ENCODE measurements around the gene LMO4.

The LMO4 gene

DNA sequence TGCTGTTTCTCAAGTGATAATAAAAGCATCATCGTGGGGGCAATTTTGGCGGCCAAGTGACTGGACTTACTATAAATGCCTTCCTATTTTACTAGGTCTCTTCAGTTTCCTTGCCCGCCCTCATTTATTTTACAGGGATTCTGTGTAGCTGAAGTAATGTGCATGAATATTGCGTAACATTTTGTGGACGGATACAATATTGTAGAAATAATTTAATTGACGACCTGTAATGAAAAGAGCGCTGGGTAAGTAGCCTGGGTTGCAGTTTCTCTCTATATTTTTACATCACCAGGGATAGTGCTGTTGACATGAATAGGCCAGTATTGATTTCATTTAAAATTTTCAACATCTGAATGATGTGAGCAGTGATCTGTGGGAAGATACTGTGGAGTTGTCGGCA is 28.1 kb upstream of the LMO4 start:
- Histone ChIP-seq H3K27me3 (ENCODE audit: control insufficient read depth in 1 of 2, insufficient read depth in 2 of 2, low read length in 2 of 2) (no peaks in the 10 kb centered on the region), H3K4me1 (ENCODE audit: control insufficient read depth, insufficient read depth, low read length) (no peaks in the 10 kb centered on the region), H3K27ac (ENCODE audit: low read length) (no peak overlapping the region), H3K9ac (ENCODE audit: low read length in 2 of 2) (no peak overlapping the region), H3K9me3 (ENCODE audit: control insufficient read depth in 2 of 2, low read length in 2 of 2) (no peaks in the 10 kb centered on the region), H3K36me3 (ENCODE audit: control insufficient read depth in 2 of 2, insufficient read depth in 2 of 2, low read length in 2 of 2) (no peaks in the 10 kb centered on the region), H3K4me3 (ENCODE audit: low read length in 2 of 2) (no peak overlapping the region)

GRCh38 chr1:87305151-87305550 is 23.5 kb upstream of the LMO4 start:
- no peak overlapping the region for H3K27ac ChIP-seq (ENCODE audit: low read length)
- H3K36me3 ChIP-seq (ENCODE audit: control insufficient read depth in 2 of 2, insufficient read depth in 2 of 2, low read length in 2 of 2): no peaks in the 10 kb centered on the region
- no peaks in the 10 kb centered on the region for H3K9me3 ChIP-seq (ENCODE audit: control insufficient read depth in 2 of 2, low read length in 2 of 2)
- H3K27me3 ChIP-seq (ENCODE audit: control insufficient read depth in 1 of 2, insufficient read depth in 2 of 2, low read length in 2 of 2): no peaks in the 10 kb centered on the region
- no peak overlapping the region for H3K4me3 ChIP-seq (ENCODE audit: low read length in 2 of 2)
- no peak overlapping the region for H3K9ac ChIP-seq (ENCODE audit: low read length in 2 of 2)
- H3K4me1 ChIP-seq (ENCODE audit: control insufficient read depth, insufficient read depth, low read length): no peaks in the 10 kb centered on the region

- no peaks in the 10 kb centered on the region for H3K4me1 ChIP-seq (ENCODE audit: control insufficient read depth, insufficient read depth, low read length)
- H3K27me3 ChIP-seq (ENCODE audit: control insufficient read depth in 1 of 2, insufficient read depth in 2 of 2, low read length in 2 of 2): no peaks in the 10 kb centered on the region
- H3K9me3 ChIP-seq (ENCODE audit: control insufficient read depth in 2 of 2, low read length in 2 of 2): no peaks in the 10 kb centered on the region
- H3K9ac ChIP-seq (ENCODE audit: low read length in 2 of 2): no peak overlapping the region
- H3K4me3 ChIP-seq (ENCODE audit: low read length in 2 of 2): no peak overlapping the region
- H3K27ac ChIP-seq (ENCODE audit: low read length): no peak overlapping the region
- H3K36me3 ChIP-seq (ENCODE audit: control insufficient read depth in 2 of 2, insufficient read depth in 2 of 2, low read length in 2 of 2): no peaks in the 10 kb centered on the region
These were observed 22.9 kb upstream of the LMO4 start for GRCh38 chr1:87305762-87306161.

- H3K4me3 ChIP-seq (ENCODE audit: low read length in 2 of 2): no peak overlapping the region
- H3K4me1 ChIP-seq (ENCODE audit: control insufficient read depth, insufficient read depth, low read length): no peaks in the 10 kb centered on the region
- no peaks in the 10 kb centered on the region for H3K36me3 ChIP-seq (ENCODE audit: control insufficient read depth in 2 of 2, insufficient read depth in 2 of 2, low read length in 2 of 2)
- H3K27me3 ChIP-seq (ENCODE audit: control insufficient read depth in 1 of 2, insufficient read depth in 2 of 2, low read length in 2 of 2): no peaks in the 10 kb centered on the region
- H3K9me3 ChIP-seq (ENCODE audit: control insufficient read depth in 2 of 2, low read length in 2 of 2): no peaks in the 10 kb centered on the region
- no peak overlapping the region for H3K27ac ChIP-seq (ENCODE audit: low read length)
- no peak overlapping the region for H3K9ac ChIP-seq (ENCODE audit: low read length in 2 of 2)
These were observed 21.4 kb upstream of the LMO4 start for GRCh38 chr1:87307306-87307705.

- H3K36me3 ChIP-seq (ENCODE audit: control insufficient read depth in 2 of 2, insufficient read depth in 2 of 2, low read length in 2 of 2): no peaks in the 10 kb centered on the region
- no peak overlapping the region for H3K4me3 ChIP-seq (ENCODE audit: low read length in 2 of 2)
- no peaks in the 10 kb centered on the region for H3K9me3 ChIP-seq (ENCODE audit: control insufficient read depth in 2 of 2, low read length in 2 of 2)
- H3K4me1 ChIP-seq (ENCODE audit: control insufficient read depth, insufficient read depth, low read length): no peaks in the 10 kb centered on the region
- no peaks in the 10 kb centered on the region for H3K27me3 ChIP-seq (ENCODE audit: control insufficient read depth in 1 of 2, insufficient read depth in 2 of 2, low read length in 2 of 2)
- no peak overlapping the region for H3K27ac ChIP-seq (ENCODE audit: low read length)
- H3K9ac ChIP-seq (ENCODE audit: low read length in 2 of 2): no peak overlapping the region
These were observed 20.7 kb upstream of the LMO4 start for GRCh38 chr1:87307931-87308330.

GRCh38 chr1:87314091-87314490 is 14.6 kb upstream of the LMO4 start:
- H3K27me3 ChIP-seq (ENCODE audit: control insufficient read depth in 1 of 2, insufficient read depth in 2 of 2, low read length in 2 of 2): no peaks in the 10 kb centered on the region
- no peaks in the 10 kb centered on the region for H3K4me1 ChIP-seq (ENCODE audit: control insufficient read depth, insufficient read depth, low read length)
- H3K9me3 ChIP-seq (ENCODE audit: control insufficient read depth in 2 of 2, low read length in 2 of 2): no peaks in the 10 kb centered on the region
- no peaks in the 10 kb centered on the region for H3K36me3 ChIP-seq (ENCODE audit: control insufficient read depth in 2 of 2, insufficient read depth in 2 of 2, low read length in 2 of 2)
- H3K4me3 ChIP-seq (ENCODE audit: low read length in 2 of 2): no peak overlapping the region
- no peak overlapping the region for H3K9ac ChIP-seq (ENCODE audit: low read length in 2 of 2)
- H3K27ac ChIP-seq (ENCODE audit: low read length): no peak overlapping the region

- no peaks in the 10 kb centered on the region for H3K36me3 ChIP-seq (ENCODE audit: control insufficient read depth in 2 of 2, insufficient read depth in 2 of 2, low read length in 2 of 2)
- no peak overlapping the region for H3K4me3 ChIP-seq (ENCODE audit: low read length in 2 of 2)
- no peaks in the 10 kb centered on the region for H3K9me3 ChIP-seq (ENCODE audit: control insufficient read depth in 2 of 2, low read length in 2 of 2)
- H3K4me1 ChIP-seq (ENCODE audit: control insufficient read depth, insufficient read depth, low read length): no peaks in the 10 kb centered on the region
- no peaks in the 10 kb centered on the region for H3K27me3 ChIP-seq (ENCODE audit: control insufficient read depth in 1 of 2, insufficient read depth in 2 of 2, low read length in 2 of 2)
- H3K27ac ChIP-seq (ENCODE audit: low read length): no peak overlapping the region
- no peak overlapping the region for H3K9ac ChIP-seq (ENCODE audit: low read length in 2 of 2)
These were observed 10.5 kb upstream of the LMO4 start for GRCh38 chr1:87318056-87318650.

GRCh38 chr1:87318806-87319205 is 9.9 kb upstream of the LMO4 start:
- no peaks in the 10 kb centered on the region for H3K27me3 ChIP-seq (ENCODE audit: control insufficient read depth in 1 of 2, insufficient read depth in 2 of 2, low read length in 2 of 2)
- H3K9ac ChIP-seq (ENCODE audit: low read length in 2 of 2): no peak overlapping the region
- no peaks in the 10 kb centered on the region for H3K36me3 ChIP-seq (ENCODE audit: control insufficient read depth in 2 of 2, insufficient read depth in 2 of 2, low read length in 2 of 2)
- H3K9me3 ChIP-seq (ENCODE audit: control insufficient read depth in 2 of 2, low read length in 2 of 2): no peaks in the 10 kb centered on the region
- no peak overlapping the region for H3K4me3 ChIP-seq (ENCODE audit: low read length in 2 of 2)
- no peaks in the 10 kb centered on the region for H3K4me1 ChIP-seq (ENCODE audit: control insufficient read depth, insufficient read depth, low read length)
- H3K27ac ChIP-seq (ENCODE audit: low read length): no peak overlapping the region

DNA sequence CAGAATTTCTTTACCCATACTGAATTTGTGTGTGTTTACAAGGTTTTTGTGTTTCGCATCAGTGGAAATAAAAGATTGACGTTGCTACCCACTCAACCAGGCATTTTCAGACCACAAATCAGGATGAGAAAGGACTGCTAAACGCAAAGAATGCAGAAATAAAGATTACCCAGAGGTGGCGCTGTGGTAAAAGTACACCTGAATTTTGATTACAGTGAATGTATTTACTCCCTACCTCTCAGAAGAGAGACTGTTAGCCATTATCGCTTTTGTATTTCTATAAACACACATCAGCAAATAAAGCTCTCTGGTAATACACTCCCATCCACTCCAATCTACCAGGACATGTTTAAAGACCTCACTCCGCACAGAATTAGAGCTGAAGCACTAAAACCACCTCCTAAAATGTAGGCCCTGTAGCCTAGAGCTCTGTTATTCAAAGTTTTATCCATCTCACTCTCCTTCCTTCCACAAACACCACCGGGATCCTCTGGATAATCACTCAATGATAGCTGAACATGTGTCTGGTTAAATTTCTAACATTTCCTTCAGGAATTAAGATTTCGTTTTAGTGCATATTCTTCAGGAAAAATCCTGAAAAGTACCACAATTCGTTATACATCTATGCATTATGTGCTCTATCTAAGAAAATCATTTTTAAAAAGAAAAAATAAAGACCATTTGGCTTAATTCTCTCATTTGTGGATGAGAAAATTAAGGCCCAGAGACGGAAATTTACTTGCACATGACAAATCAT is 2.5 kb upstream of the LMO4 start:
- Histone ChIP-seq H3K4me3 (ENCODE audit: low read length in 2 of 2) (no peak overlapping the region), H3K9ac (ENCODE audit: low read length in 2 of 2) (peak overlapping the region in 1 of 2 donors; percentile 4), H3K27me3 (ENCODE audit: control insufficient read depth in 1 of 2, insufficient read depth in 2 of 2, low read length in 2 of 2) (no peaks in the 10 kb centered on the region), H3K9me3 (ENCODE audit: control insufficient read depth in 2 of 2, low read length in 2 of 2) (no peaks in the 10 kb centered on the region), H3K4me1 (ENCODE audit: control insufficient read depth, insufficient read depth, low read length) (peaks cover 4% of the 10 kb centered on the region), H3K27ac (ENCODE audit: low read length) (peak overlapping the region; percentile 37), H3K36me3 (ENCODE audit: control insufficient read depth in 2 of 2, insufficient read depth in 2 of 2, low read length in 2 of 2) (no peaks in the 10 kb centered on the region)

GRCh38 chr1:87327376-87328271 is 1.1 kb upstream of the LMO4 start:
- Histone ChIP-seq H3K27ac (ENCODE audit: low read length) (peak overlapping the region; percentile 98), H3K9ac (ENCODE audit: low read length in 2 of 2) (peak overlapping the region; percentile 88 to 98), H3K27me3 (ENCODE audit: control insufficient read depth in 1 of 2, insufficient read depth in 2 of 2, low read length in 2 of 2) (no peaks in the 10 kb centered on the region), H3K9me3 (ENCODE audit: control insufficient read depth in 2 of 2, low read length in 2 of 2) (no peaks in the 10 kb centered on the region), H3K36me3 (ENCODE audit: control insufficient read depth in 2 of 2, insufficient read depth in 2 of 2, low read length in 2 of 2) (peaks cover 0 to 2% of the 10 kb centered on the region in 2 donors), H3K4me3 (ENCODE audit: low read length in 2 of 2) (peak overlapping the region; percentile 88 to 94), H3K4me1 (ENCODE audit: control insufficient read depth, insufficient read depth, low read length) (peaks cover 6% of the 10 kb centered on the region)

All from stomach smooth muscle (tissue), 2 donors.